ENCODE data around the gene GAREM2.

Gene GAREM2

DNA sequence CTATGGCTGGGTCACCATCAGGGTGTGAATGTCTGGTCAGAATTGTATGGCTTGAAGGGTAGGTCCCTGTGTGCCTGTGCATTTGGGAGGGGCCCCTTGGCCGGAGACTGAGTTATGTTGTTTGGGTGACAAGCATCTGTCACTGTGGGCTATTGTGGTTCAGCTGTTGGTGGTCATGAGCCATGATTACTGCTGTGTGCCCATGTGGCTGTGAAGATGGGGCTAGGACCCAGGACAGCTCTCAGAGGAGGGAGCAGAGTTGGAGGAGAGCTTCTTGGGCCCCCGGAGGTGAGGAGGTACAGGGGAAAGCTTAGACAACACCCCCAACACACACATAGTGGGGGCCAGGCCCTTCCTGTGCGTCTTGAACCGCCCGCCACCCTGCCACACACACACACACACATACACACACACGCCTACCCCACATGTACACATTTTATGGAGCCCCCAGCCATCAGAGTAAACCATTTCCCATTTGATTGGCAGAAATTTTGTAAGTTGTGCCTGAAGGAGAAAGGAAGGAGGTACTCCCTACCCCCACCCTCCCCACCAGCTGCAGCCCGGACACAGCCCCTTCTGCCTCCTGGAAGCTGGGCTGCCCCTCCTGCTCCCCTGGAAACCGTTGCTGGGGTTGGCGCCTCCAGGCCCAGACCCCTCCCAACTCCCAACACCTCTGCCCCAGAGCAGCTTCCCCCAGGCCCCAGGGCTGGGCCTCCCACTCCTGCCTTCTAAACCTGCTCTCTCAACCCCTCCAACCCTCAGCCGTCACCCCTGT lies 2.0 kb downstream of the GAREM2 start:
- no peak for DNase-seq (ENCODE audit: low spot score)
- in situ Hi-C loops (cut with MboI; ENCODE audit: low sequenced_read_pairs, unreplicated experiment) = no loop called here
- TF ChIP-seq CTCF (IDR thresholded peaks at IDR 0.05; ENCODE audit: borderline replicate concordance, control extremely low read depth, extremely low read depth, insufficient read depth, missing control alignments) = no peak

DNA sequence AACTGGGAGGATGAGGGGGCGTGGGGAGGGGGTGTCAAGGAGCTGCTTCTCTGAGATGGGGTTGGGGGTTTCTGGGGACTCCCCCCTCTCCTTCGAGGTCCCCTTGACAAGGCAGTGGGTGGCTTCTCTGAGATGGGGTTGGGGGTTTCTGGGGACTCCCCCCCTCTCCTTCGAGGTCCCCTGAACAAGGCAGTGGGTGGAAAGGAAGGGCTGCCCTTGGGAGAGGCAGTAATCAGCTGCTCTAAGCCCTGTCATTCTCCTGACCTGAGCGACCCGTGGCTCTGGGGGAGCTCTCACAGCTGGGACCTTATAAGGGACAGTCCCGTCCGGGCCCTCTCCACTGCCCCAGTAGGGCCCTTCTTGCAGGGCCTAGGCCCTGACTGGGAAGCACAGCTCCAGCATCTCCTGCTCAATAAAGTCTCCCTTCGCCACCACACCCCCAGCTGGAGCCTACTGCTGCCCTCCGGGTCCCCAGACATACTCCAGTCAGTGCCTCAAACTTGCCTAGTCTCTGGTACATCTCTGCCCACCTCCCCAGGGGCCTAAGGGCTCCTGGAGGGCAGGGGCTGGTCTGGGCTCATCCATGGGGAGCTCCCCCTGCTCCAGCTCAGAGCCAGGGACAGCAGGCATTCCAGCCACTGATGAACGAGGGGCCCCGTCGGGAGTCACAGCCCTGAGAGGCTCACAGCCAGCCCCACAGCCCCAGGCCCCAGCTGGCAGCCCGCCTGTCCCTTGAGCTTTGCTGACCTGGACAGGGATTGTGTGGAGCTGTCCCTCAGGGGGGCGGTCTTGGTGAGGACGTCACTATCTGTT lies 2.8 kb downstream of the GAREM2 start:
- no peak for TF ChIP-seq CTCF (IDR thresholded peaks at IDR 0.05; ENCODE audit: borderline replicate concordance, control extremely low read depth, extremely low read depth, insufficient read depth, missing control alignments)
- in situ Hi-C loops (cut with MboI; ENCODE audit: low sequenced_read_pairs, unreplicated experiment) = no loop called here
- DNase-seq (ENCODE audit: low spot score) = no peak

GRCh38 chr2:26176279-26176615 lies 3.4 kb downstream of the GAREM2 start:
- no peak for DNase-seq (ENCODE audit: low spot score)
- no peak for TF ChIP-seq CTCF (IDR thresholded peaks at IDR 0.05; ENCODE audit: borderline replicate concordance, control extremely low read depth, extremely low read depth, insufficient read depth, missing control alignments)
- in situ Hi-C loops (cut with MboI; ENCODE audit: low sequenced_read_pairs, unreplicated experiment) = no loop called here

DNA sequence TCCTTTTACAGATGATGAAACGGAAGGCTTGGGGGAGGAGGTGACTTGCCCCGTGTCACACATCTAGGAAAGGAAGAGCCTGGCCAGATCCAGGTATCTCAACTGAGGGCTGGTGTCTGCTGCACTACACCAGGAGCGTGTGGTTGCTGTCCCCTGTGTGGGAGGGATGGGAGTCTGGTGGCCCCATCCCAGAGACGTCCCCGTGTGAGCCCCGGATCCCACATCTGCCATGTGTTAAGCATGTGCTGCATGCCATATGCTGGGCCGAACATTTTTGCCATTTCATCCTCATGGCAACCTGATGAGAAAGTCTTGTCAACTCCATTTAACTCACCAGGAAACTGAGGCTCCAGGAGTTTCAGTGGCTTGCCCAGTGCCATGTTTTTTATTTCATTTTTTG lies 4.2 kb downstream of the GAREM2 start:
- DNase-seq (ENCODE audit: low spot score) = no peak
- in situ Hi-C loops (cut with MboI; ENCODE audit: low sequenced_read_pairs, unreplicated experiment) = no loop called here
- no peak for TF ChIP-seq CTCF (IDR thresholded peaks at IDR 0.05; ENCODE audit: borderline replicate concordance, control extremely low read depth, extremely low read depth, insufficient read depth, missing control alignments)

GRCh38 chr2:26178246-26178645 lies 5.4 kb downstream of the GAREM2 start:
- DNase-seq (ENCODE audit: low spot score) = no peak
- in situ Hi-C loops (cut with MboI; ENCODE audit: low sequenced_read_pairs, unreplicated experiment) = no loop called here
- no peak for TF ChIP-seq CTCF (IDR thresholded peaks at IDR 0.05; ENCODE audit: borderline replicate concordance, control extremely low read depth, extremely low read depth, insufficient read depth, missing control alignments)

- peak; percentile 9 for TF ChIP-seq CTCF (IDR thresholded peaks at IDR 0.05; ENCODE audit: borderline replicate concordance, control extremely low read depth, extremely low read depth, insufficient read depth, missing control alignments)
- DNase-seq (ENCODE audit: low spot score) = no peak
- in situ Hi-C loops (cut with MboI; ENCODE audit: low sequenced_read_pairs, unreplicated experiment) = no loop called here
Measured at GRCh38 chr2:26178746-26179436, 6.0 kb downstream of the GAREM2 start.
